GM12874 (cell line): Measurements from ENCODE around the gene SHISA4.

Source experiments
- TF ChIP-seq, protein P1 (sequence below): IDR thresholded peaks from 2 replicates; pipeline ENCODE4 v1.5.1; 2011; ENCODE audit warnings: low read depth, mild to moderate bottlenecking, control low read depth, low read length, moderate library complexity; ENCODE audit not compliant: insufficient read depth

Gene SHISA4

DNA sequence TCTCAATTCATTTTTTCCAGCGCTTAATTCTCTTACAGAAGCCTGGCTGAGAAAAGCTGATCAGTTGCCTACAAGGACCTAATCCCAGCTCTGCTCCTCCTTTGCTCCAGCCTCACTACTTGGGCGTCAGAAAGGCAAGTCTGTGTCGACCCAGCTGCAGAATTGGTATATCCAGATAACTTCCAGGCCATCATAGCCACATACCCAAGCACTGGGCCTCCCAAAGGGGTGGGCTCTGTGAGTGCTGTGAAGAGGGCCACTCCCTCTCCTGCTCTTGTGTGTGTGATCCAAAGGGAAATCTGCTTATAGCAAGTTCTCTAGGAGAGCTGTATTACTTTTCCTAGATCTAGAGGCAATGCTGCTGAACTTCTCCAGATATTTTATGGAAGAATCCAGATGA is 39.6 kb downstream of the SHISA4 start:
- TF ChIP-seq, protein P1, sequence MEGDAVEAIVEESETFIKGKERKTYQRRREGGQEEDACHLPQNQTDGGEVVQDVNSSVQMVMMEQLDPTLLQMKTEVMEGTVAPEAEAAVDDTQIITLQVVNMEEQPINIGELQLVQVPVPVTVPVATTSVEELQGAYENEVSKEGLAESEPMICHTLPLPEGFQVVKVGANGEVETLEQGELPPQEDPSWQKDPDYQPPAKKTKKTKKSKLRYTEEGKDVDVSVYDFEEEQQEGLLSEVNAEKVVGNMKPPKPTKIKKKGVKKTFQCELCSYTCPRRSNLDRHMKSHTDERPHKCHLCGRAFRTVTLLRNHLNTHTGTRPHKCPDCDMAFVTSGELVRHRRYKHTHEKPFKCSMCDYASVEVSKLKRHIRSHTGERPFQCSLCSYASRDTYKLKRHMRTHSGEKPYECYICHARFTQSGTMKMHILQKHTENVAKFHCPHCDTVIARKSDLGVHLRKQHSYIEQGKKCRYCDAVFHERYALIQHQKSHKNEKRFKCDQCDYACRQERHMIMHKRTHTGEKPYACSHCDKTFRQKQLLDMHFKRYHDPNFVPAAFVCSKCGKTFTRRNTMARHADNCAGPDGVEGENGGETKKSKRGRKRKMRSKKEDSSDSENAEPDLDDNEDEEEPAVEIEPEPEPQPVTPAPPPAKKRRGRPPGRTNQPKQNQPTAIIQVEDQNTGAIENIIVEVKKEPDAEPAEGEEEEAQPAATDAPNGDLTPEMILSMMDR, result no peak

DNA sequence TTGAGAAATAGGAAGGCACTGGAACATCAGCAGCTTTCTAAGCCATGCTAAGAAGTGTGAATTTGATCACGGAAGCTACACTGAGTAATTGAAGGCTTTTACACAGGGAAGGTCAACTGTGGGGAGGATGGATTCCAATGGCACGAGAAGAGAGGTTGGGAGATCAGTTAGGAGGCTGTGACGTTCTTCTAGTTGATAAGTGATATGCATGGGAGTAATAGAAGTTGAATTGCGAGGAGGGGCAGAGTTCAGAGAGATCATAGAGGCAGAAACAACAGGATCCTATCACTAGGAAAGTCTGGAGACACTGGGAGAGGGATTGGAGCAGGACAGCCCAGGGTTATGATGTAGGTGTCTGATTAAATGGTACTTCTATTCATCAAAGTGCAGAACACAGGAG is 41.4 kb downstream of the SHISA4 start:
- TF ChIP-seq, protein P1, result no peak

DNA sequence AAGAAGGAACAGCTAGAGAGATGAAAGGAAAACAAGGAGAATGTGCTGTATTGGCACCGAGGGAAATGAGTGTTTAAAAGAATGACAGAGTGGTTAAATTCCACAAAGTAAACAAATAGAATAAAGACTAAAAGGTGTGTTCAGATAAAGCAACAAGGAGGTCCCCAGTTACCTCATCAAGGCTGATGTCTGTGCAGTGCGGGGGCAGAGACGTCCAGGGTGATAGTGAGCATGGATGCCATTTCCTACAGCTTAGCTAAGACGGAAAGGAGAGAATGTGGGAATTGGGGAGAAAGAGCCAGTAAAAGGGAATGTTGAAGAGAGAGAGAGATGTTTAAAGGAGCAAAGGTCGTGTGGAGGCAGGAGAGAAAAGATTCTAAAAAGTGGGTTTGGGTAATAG is 42.1 kb downstream of the SHISA4 start:
- TF ChIP-seq, protein P1, result no peak

DNA sequence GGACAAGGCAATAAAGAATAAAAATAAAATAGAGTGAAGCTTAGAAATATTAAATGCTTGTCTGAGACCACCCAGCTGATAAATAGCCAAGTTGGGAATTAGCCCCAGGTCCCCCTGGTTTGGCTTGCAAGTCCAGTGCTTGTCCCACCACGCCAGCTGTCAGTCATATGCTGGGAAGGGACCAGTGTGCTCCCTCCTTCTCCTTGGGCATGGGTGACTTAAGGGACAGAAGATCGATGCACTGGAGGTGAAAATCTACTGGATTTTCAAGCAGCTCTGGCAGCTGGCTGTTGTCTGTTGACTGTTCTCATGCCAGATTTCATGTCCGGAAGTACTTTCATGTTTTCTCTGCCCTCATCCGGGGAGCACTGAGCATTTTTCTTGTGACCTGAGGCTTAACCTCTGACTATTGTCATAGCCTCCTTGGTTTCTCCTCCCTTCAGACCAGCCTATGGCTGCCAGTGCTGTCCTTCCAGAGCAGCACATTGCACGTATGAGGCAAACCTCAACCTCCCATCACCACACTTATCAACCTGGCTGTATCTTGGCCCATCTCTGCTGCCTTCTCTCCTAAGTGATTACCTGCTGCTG is 45.2 kb downstream of the SHISA4 start:
- TF ChIP-seq, protein P1, result no peak

DNA sequence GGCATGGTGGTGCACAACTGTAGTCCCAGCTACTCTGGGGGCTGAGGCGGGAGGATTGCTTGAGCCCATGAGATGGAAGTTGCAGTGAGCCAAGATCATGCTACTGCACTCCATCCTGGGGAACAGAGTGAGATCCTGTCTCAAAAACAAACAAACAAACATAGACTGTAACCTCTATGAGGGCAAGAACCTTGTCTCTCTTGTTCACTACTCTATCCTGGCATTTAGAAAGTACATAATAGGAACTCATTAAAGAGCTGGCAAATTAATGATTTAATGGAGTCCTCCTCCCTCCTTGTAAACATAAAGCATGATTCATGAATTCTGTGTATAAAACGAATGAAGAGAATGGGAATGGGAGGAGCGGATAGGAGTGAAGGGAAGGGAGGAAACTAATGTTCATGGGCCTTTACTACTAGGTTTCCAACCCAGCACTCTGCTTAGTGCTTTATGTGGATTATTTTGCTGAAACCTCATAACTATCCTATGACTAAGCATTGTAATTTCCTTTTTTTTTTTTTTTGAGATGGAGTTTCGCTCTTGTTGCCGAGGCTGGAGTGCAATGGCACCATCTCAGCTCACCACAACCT is 49.0 kb downstream of the SHISA4 start:
- TF ChIP-seq, protein P1, result no peak

DNA sequence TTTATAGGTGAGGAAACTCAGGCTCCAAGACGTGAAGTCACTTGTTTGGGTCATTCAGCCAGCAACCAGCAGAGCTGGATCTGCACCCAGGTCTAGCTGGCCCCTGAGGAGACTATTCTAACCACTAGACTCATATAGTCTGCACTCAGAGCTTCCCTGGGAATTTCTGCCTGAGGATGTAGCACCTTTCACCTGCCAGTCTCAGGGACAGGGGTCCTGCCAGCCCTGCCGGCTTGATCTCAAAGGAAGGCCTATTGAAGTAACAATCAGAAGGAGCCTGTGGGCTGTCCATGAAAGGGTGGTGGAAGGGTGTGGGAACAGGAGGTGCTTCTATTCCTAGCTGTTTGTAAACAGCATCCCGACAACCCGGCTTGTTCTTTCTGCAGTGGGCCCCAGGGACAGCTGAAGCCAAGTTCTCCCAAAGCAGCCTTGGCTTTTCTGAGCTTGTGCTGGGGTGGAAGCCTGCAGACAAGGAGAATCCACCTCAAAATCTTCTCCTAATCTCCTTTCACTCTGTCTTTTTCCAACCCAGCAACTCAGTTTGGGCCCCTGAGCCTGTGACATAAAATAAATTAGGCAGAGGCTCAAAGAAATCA is 49.8 kb downstream of the SHISA4 start:
- TF ChIP-seq, protein P1, result no peak

DNA sequence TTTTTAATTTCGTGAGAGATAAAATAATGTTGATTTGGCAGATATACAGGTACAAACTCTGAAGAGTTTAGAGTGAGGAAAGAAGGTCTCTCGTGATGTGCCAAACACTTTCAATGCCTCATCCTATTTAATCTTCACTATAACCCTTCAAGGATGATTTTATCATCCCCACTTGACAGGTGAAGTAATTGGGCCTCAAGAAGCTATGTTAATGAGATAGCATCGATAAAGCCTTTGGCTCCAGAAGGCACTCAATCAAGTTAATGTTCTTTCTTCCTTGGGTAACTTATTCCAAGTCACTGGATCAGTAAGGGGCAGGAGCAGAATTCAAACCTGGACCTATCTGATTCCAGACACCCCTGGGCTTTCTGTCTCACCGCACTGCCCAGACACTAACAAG is 50.5 kb downstream of the SHISA4 start:
- TF ChIP-seq, protein P1, result no peak
